HG02981 (cell line): ENCODE data around the gene STAC2.
"Not testable (repeated sequence)": the region's sequence is repeated elsewhere in the genome, so short reads cannot be mapped to it uniquely, and the experiment has no call there.

ENCODE experiments used
- ATAC-seq: cut with Tn5 transposase; IDR thresholded peaks from one replicate; pipeline ENCODE4 v1.9.1; 2021; ENCODE audit warnings: mild to moderate bottlenecking, moderate library complexity; ENCODE audit not compliant: unreplicated experiment

The STAC2 gene

DNA sequence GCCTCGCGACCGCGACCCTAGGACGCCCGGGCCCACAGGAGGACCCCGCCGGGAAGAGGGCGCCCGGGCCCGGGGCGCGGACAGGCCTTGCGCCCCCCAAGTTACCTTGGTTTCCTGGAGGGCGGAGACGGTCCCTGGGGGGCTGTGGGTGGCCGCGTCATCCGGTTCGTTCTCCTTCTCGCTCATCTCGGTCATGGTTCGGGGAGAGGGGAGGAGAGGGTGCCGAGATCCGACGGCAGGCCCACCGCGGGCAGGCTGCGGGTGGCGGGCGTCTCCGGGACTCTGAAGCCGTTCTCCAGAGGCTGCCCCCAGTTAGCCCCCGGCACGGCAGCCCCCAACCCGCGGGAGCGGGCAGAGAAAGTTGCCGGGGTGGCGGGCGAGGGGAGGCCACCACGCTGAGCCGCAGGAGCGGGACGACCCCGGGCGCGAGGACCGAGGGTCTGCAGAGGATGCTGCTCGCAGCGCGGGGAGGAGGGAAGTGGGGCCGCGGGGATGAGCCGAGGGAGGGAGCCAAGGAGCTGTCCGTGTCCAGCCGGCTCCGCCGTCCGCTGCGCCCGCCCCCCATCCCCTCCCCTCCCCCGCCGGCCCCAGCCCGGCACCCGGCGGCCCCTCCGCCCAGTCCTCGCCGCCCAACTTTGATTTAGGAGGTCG is at the start of gene STAC2:
Gene STAC2, minus strand, starts transcription at position 638 of the 651 bp plus-strand sequence. Its CDS starts 443 bp downstream, at position 195.
- ATAC-seq: no peak

DNA sequence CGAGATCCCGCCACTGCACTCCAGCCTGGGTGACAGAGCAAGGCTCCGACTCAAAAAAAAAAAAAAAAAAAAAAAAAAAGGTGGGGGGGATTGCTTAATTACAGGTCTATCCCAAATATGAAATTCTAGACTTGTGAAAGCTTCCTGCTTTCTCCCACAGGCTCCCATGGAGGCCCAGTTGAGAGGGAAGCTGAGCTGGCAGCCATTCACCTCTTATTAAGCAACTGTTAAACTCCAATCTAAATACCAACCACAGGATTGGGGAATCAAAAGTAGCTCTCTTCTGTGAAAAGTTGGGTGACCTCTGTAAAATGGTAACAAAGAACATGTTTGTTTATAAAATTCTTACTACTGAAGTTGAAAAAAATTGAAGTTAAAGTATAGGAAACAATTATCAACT is 45.8 kb upstream of the STAC2 start:
- no peak for ATAC-seq

- no peak for ATAC-seq
These were observed 45.2 kb upstream of the STAC2 start for GRCh38 chr17:39270923-39271322.

DNA sequence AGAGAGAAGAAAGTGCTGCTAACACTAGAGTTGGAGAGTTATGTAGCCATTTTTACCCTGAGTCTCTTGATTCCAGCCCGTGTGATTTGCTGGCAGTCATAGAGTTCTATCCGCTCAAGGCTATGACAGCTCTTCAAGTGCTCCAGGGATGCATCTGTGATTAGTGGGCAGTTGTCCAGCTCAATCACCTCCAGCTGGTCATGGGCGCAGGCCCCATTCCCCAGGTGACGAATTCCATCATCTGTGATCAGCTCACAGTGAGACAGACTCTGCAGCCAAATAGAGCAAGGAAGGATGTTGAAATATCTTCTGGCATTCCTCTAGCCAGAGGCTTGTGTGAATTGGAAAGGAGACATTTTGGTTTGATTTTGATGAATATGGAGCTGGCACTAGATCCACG is 38.4 kb upstream of the STAC2 start:
- ATAC-seq: no peak

- ATAC-seq: no peak
These were observed 35.5 kb upstream of the STAC2 start for GRCh38 chr17:39261286-39261685.

GRCh38 chr17:39252788-39253460 is 27.2 kb upstream of the STAC2 start:
- ATAC-seq: no peak

DNA sequence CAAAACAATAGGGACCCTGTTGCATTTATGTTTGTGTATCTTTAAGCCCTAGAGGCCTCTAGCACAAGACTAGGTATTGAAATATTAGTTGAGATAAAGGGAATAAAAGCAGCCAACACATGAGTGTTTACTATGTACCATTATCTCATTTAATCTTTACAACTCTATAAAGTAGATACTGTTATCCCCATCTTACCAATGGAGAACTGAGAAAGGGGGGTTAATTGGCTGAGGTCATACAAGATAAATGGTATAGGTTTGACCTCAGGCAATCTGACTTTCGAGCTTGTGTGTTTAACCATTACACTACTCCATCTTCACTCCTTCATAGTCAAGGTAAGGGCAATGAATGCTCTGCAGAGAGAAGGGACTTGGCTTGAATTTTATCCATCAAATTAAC is 26.3 kb upstream of the STAC2 start:
- no peak for ATAC-seq

DNA sequence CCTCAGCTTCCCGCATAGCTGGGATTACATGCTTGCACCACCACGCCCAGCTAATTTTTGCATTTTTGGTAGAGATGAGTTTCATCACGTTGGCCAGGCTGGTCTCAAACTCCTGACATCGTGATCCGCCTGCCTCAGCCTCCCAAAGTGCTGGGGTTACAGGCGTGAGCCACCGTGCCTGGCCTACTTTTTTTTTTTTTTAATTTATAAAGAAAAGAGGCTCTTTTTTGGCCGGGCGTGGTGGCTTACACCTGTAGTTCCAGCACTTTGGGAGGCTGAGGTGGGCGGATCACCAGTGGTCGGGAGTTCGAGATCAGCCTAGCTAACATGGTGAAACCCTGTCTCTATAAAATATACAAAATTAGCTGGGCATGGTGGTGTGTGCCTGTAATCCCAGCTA is 24.3 kb upstream of the STAC2 start:
- not testable (repeated sequence) for ATAC-seq

DNA sequence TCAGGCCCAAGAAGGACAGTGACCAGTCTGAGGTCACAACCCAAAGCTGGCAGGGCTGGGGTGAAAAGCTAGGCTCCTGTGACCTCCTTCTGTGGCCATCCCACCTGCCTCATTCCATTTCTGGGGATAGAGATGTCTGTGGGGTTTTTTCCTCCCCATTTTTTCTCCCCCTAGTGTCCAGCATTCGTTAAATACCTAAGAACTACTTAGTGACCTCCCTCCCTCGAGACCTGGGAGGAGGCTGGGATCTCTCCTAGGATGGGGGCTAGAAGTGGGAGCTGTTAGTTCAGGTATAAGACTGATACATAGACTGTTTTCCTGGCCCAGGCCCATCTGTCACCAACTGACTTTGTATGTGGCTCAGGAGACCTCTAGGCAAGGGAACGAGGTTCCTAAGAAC is 20.5 kb upstream of the STAC2 start:
- no peak for ATAC-seq

- no peak for ATAC-seq
These were observed 19.1 kb upstream of the STAC2 start for GRCh38 chr17:39244600-39245570.

DNA sequence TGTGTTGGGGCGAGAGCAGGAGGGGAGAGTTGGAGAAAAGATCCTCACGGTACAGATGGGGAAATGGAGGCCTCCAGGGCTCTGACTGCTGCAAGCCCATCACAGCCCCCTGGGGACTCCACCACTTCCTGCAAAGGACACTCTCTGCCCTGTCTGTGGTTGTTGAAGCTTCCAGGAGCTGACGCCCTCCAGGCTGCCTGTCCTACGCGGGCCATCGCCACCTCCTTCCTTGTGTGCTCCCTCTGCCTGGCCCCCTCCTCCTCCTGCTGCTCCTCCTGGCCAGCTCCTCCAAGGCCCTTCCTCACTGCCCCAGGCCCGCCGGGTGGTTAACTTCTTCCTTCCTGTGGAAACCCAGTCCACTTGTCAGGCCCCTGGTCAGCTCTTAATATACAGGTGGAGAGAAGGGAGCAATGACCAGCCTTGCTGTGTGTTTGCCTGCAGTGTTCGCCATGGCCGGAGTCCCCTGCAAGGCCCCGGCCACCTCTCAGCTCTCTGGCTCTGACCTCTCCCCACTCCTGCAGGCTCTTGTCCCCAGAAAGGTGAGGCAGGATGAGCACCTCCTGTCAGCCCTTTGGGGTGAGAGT is 18.4 kb upstream of the STAC2 start:
- no peak for ATAC-seq

DNA sequence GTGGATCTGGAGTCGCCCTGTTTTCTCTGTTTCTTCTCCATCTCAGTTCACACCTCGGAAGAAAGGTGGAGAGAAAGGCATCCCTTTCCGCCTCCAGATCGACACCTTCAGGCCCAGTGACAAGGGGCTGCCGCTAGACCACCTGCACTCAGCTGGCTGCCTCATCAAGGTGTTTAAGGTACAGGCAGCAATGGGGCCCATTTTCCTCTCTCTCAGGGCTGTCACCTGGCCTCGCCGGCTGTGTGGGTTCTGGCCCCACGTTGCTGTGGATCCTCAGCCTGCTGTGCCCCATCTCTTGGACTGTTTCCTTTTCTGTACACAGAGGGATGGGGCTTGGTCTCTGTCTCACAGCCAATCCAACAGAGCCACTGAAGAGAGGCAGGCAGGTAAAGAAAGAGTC is 17.4 kb upstream of the STAC2 start:
- ATAC-seq: no peak

- no peak for ATAC-seq
These were observed 14.9 kb upstream of the STAC2 start for GRCh38 chr17:39240631-39241030.

DNA sequence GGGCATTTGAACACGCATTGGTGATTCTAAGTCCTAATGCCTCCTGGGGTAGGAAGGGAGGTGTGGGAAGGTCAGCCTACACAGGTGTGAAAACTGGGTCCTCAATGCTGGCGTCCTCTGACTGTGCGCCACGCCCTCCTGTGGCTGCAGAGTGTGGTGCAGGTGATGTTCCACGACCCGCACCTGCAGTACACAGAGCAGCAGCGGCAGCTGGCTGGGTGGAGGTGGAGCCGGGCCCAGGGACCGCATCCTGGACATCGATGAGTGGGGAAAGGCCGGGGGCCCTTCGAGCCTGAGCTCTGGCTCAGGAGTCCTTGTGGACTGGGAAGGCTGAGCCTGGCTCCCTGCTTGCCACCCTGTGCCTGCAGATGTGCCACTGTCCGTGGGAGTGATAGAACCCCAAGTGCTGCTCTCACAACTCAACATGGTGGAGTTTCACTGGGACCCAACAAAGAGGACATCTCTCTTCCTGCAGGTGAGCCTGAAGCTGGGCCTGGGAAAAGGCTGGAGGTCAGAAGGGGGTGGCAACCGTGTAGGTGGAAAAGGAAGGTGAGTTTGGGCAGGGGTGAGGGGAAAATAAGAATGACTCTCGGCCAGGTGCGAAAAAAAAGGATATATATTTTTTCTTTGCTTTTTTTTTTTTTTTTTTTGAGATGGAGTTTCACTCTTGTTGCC is 14.0 kb upstream of the STAC2 start:
- peak; percentile 46 for ATAC-seq

- ATAC-seq: no peak
These were observed 12.7 kb upstream of the STAC2 start for GRCh38 chr17:39238311-39238972.

DNA sequence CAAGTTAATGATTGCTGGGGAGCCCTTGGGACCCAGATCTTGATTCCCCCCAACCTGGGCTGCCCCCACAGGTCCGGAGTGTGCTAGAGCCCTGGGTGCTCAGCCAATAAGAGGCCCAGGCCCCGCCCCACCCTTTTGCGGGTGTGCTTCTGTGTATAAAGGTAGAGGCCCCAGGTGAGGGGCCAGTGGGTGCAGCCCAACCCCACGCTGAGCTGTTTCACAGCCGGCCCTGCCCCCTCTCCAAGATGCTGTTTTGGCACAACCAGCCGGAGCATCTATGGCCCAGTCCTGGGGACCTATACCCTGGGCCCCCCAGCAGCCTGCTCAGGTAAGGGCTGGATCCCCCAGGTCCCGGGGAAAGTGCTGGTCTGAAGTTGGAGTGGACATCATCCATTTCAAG is 11.8 kb upstream of the STAC2 start:
- no peak for ATAC-seq

DNA sequence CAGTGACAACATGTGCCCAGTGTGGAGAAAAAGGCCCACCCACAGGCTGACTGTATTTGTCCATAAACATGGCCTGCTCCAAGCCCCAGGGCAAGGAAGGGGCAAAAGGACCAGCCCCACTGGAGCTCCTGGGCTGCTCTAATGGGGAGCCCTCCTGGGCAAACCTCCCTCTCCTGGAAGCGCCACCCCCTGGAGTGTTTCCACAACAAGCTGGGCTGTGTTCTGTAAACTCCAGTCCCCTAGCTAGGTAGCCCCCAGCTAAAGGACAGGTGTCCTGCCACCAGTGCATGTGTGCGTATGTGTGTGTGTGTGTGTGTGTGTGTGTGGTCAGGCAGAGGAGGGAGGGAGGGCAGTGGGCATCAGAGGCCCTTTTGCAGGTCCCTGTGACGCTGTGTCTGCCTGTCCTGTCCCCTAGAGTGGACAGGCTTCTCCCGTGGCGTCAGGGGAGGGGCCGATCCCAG is 11.3 kb upstream of the STAC2 start:
- ATAC-seq: no peak

DNA sequence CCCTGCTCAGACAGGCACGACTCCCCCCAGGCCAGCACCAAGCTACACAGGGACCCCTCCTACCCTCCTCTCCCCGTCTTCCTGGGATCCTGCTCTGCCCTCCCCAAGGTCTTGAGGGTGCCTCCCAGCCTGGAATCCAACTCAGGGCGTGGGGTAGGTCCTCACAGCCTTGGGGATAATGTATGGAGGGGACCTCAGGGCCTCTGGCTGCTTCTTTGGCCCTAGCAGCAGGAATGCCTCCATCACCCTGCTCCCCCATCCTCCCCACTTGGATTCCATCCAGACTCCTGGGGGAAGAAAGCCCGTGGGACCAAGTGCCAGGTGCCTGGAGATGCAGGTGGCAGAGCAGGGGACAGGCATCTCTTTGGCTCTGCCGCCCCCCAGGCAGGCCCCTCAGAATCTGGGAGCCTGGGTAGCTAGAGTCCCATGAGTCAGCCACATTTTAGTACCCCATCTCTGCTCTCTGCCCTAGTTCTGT is 10.7 kb upstream of the STAC2 start:
- ATAC-seq: no peak

DNA sequence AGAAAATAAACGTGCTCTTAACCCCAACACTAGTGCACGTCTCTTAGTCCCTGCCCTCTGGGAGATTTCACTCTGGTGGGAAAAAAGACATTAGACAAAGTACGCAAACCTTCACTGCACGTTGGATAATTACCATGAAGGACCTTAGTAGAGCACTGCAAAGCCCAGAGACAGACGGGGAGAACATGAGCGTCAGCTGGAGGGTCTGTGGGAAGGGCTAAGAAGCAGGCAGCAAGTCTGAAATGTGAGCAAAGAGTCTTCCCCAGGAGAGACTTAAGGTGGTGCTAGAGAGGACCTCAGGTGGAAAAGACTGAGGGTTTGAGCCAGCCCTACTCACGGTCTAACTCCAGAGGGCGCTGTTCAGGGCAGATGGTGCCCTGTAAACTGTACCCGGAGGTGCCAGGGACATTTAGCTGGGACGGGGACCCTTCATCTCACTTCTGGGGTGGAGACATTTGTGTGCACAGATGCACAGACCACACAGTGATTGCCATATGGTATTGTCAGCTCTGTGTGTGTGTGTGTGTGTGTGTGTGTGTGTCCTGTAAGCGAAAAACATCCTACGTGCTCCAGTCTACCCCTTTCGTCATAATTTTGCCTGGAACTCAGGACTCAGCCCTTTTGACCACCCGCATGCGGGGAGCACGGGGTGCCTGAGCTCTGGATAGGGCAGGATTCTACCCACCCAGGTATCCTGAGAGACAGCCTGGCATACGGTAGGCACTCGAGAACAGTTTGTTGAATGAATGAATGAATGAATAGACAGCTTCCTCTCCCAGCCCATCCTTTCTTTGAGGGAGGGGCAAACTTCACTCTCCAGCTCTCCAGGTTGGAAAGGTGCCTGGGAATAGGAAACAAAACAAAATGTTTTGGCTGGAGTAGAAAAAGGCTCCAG is 10.1 kb upstream of the STAC2 start:
- no peak for ATAC-seq
